GM23338 (cell line): Measurements from ENCODE around the gene OR9A2. TPM values are rescaled to one million over a fixed set of nuclear protein-coding genes. Genes with fewer than 3 reads are reported as not detected.

Experiments used
- CREB1 ChIP-seq: fragments of 250-450 bp; sonication (Bioruptor Pico); IDR thresholded peaks from 2 replicates; pipeline ENCODE4 v1.5.0; 2020; ENCODE audit warnings: low read depth, mild to moderate bottlenecking, moderate library complexity
- ETS1 ChIP-seq: IDR thresholded peaks from 2 replicates; pipeline ENCODE4 v1.6.1; 2016; ENCODE audit warnings: antibody characterized with exemption
- EZH2phosphoT487 ChIP-seq: fragments of 200-600 bp; sonication (generic); IDR thresholded peaks from one replicate; pipeline ENCODE4 v1.8.1; 2018; ENCODE audit warnings: antibody characterized with exemption; ENCODE audit not compliant: unreplicated experiment
- JUNB ChIP-seq: IDR thresholded peaks from one replicate; pipeline ENCODE4 v1.6.1; 2016; ENCODE audit warnings: antibody characterized with exemption; ENCODE audit not compliant: unreplicated experiment
- NANOG ChIP-seq: IDR thresholded peaks from 2 replicates; pipeline ENCODE4 v1.6.1; 2016; ENCODE audit warnings: antibody characterized with exemption, borderline replicate concordance
- POLR2AphosphoS5 ChIP-seq: IDR thresholded peaks from 2 replicates; pipeline ENCODE4 v1.6.1; 2016; ENCODE audit warnings: antibody characterized with exemption, low read depth
- ZNF114 ChIP-seq: fragments of 250-450 bp; sonication (Bioruptor Pico); IDR thresholded peaks from 2 replicates; pipeline ENCODE4 v1.5.0; 2020; ENCODE audit warnings: mild to moderate bottlenecking, moderate library complexity
- ZNF331 ChIP-seq: fragments of 250-450 bp; sonication (Bioruptor Pico); IDR thresholded peaks from 2 replicates; pipeline ENCODE4 v1.5.0; 2020; ENCODE audit warnings: low read depth, mild to moderate bottlenecking, moderate library complexity
- ZNF462 ChIP-seq: fragments of 250-450 bp; sonication (Bioruptor Pico); IDR thresholded peaks from 2 replicates; pipeline ENCODE4 v1.5.0; 2020; ENCODE audit warnings: mild to moderate bottlenecking, moderate library complexity
- polyA plus RNA-seq: library from polyadenylated mRNA; unstranded; fragments of >200 nt; fragmentation: Nextera tagmentation; extraction: Ambion mirVana; gene quantifications from 2 replicates; pipeline ENCODE4 v1.2.1, GENCODE V29; 2016
- total RNA-seq: library from RNA; depleted of rRNA; stranded (reverse); fragments of >200 nt; shearing (Covaris generic); gene quantifications from 2 replicates; pipeline ENCODE4 v1.2.3, GENCODE V29; 2014
- TF ChIP-seq, protein P1 (sequence below): IDR thresholded peaks from one replicate; pipeline ENCODE4 v1.6.1; 2018; ENCODE audit warnings: antibody characterized with exemption; ENCODE audit not compliant: unreplicated experiment

OR9A2 gene
- total and polyA plus RNA-seq, 2 experiments from 2014 or later: not detected

- TF ChIP-seq ZNF462 (CRISPR knock-in tag) (no peak), ETS1 (no peak), JUNB (no peak), CREB1 (CRISPR knock-in tag) (no peak), ZNF114 (CRISPR knock-in tag) (no peak), EZH2phosphoT487 (no peak), ZNF331 (CRISPR knock-in tag) (no peak), POLR2AphosphoS5 (no peak), NANOG (no peak)
- TF ChIP-seq, protein P1, sequence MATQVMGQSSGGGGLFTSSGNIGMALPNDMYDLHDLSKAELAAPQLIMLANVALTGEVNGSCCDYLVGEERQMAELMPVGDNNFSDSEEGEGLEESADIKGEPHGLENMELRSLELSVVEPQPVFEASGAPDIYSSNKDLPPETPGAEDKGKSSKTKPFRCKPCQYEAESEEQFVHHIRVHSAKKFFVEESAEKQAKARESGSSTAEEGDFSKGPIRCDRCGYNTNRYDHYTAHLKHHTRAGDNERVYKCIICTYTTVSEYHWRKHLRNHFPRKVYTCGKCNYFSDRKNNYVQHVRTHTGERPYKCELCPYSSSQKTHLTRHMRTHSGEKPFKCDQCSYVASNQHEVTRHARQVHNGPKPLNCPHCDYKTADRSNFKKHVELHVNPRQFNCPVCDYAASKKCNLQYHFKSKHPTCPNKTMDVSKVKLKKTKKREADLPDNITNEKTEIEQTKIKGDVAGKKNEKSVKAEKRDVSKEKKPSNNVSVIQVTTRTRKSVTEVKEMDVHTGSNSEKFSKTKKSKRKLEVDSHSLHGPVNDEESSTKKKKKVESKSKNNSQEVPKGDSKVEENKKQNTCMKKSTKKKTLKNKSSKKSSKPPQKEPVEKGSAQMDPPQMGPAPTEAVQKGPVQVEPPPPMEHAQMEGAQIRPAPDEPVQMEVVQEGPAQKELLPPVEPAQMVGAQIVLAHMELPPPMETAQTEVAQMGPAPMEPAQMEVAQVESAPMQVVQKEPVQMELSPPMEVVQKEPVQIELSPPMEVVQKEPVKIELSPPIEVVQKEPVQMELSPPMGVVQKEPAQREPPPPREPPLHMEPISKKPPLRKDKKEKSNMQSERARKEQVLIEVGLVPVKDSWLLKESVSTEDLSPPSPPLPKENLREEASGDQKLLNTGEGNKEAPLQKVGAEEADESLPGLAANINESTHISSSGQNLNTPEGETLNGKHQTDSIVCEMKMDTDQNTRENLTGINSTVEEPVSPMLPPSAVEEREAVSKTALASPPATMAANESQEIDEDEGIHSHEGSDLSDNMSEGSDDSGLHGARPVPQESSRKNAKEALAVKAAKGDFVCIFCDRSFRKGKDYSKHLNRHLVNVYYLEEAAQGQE: no peak
Measured at GRCh38 chr7:143041346-143041745, 14.4 kb upstream of the OR9A2 start (continued).
